Activated T-cell treated with anti-CD3 and anti-CD28 coated beads, Interleukin-2, amount 50 U/mL, for 4 hours (primary cell): ENCODE measurements around the gene STOML1. TPM values are rescaled to one million over a fixed set of nuclear protein-coding genes. Genes with fewer than 3 reads are reported as not detected.
A peak's percentile ranks its signal among the peaks of the same experiment; 100 is the strongest.

Source experiments
- ATAC-seq, 2 donors: fragments of 200-7000 bp; cut with Tn5 transposase; one replicate each; pipeline ENCODE4 v1.10.0; 2021
- DNase-seq: peaks from one replicate; pipeline ENCODE4 v3.0.0-alpha.2; 2020
- H3K27me3 Mint-ChIP-seq: one replicate; pipeline ENCODE4 v1.8.0; 2021; ENCODE audit warnings: low read depth, mixed read lengths
- H3K36me3 Mint-ChIP-seq: one replicate; pipeline ENCODE4 v1.8.0; 2022; ENCODE audit warnings: mixed read lengths; ENCODE audit not compliant: insufficient read depth
- H3K4me1 Mint-ChIP-seq: one replicate; pipeline ENCODE4 v1.8.0; 2021; ENCODE audit warnings: low read depth, mixed read lengths
- H3K4me3 Mint-ChIP-seq: one replicate; pipeline ENCODE4 v1.8.0; 2021; ENCODE audit warnings: mild to moderate bottlenecking, moderate library complexity, mixed read lengths
- H3K9me3 Mint-ChIP-seq: one replicate; pipeline ENCODE4 v1.8.0; 2021; ENCODE audit warnings: mixed read lengths
- total RNA-seq, 3 donors: library from RNA; stranded (reverse); gene quantifications; one replicate each; pipeline ENCODE4 v1.2.1, GENCODE V29; 2021

The STOML1 gene
- total RNA-seq, 3 donors from 2014 or later = 14.6 to 17.9 (median 16.4) TPM

DNA sequence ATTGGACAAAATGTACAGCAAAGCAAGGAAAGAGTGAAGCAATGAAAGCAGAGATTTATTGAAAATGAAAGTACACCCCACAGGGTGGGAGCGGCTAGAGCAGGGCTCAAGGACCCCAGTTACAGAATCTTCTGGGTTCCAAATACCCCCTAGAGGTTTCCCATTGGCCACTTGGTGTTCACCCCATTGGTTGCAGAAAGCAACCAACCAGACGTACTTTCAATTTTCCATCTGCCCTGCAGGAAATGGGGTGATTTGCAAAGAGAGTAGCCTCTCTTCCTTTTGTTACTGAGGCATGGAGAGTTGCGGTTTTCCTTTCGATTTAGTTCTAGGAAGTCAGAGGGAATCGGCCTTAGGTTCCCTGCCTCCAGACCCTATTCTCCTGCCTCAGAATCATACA lies 4.8 kb upstream of the STOML1 start:
- Mint-ChIP-seq H3K4me1 (peaks cover 61% of the 10 kb centered on the region), H3K27me3 (no peaks in the 10 kb centered on the region), H3K36me3 (peaks cover 13% of the 10 kb centered on the region)

DNA sequence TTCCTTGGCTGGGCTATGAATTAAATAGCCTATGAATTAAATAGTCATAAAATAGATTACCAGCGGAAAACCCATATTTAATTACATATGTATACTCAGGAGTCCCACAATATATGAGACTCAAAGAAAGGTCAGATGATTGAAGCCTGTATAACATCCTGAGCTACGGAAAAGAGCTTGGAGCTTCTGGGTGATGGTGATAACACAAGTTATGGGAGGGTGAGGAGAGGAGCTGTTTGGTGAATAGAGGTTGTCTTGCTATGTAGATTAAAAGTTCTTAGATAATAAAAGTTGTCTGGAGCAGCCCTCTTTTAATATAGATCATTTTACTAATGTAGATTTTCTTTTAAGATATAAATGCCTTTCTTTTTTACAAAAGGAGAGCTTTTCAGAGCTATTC lies 4.2 kb upstream of the STOML1 start:
- H3K4me3 Mint-ChIP-seq = peak overlapping the region; percentile 92
- ATAC-seq = no peak
- no peak for DNase-seq
- H3K36me3 Mint-ChIP-seq = peaks cover 13% of the 10 kb centered on the region
- H3K9me3 Mint-ChIP-seq = no peaks in the 10 kb centered on the region
- H3K4me1 Mint-ChIP-seq = peaks cover 64% of the 10 kb centered on the region
- H3K27me3 Mint-ChIP-seq = no peaks in the 10 kb centered on the region

More for the DNA sequence above, 4.8 kb upstream of the STOML1 start:
- DNase-seq (no peak), ATAC-seq (no peak)
- no peaks in the 10 kb centered on the region for H3K9me3 Mint-ChIP-seq
- peak overlapping the region; percentile 92 for H3K4me3 Mint-ChIP-seq

DNA sequence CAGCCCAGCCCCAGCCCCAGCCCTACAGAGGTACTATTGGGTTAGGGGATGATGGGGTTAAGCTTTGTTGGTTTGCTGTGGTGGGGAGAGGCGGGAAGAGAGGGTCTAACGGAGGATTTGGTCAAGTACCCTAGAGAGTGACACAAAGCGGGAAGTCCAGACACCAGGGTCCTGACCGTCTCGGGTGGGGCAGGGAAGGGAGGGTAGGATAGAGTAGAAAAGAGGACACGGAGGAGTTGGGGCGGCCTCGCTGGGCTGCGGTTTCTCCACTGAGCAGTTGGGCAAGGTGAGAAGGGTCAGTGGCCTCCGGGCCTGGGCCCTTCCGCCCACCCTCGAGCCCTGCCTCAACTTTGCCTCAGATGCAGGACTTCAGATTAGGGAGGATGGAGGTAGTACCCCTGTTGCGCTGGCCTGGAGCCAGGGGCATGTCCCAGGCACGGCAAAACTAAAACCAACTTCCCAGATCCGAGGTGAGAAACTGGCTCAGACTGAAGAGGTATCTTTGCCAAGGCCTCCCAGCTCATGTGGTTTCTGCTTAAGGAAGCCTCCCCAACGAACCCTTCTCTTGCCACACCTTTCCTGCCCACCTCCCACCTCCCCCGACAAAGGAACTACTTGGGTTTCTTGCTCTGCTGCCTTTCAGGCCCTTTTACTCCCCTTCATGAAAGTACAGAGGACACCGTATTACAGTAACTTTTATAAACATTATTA lies 3.0 kb upstream of the STOML1 start:
- H3K27me3 Mint-ChIP-seq = no peaks in the 10 kb centered on the region
- H3K4me1 Mint-ChIP-seq = peaks cover 62% of the 10 kb centered on the region
- H3K9me3 Mint-ChIP-seq = no peaks in the 10 kb centered on the region
- DNase-seq (no peak), ATAC-seq (peak in 1 of 2 donors; percentile 1)
- peaks cover 10% of the 10 kb centered on the region for H3K36me3 Mint-ChIP-seq
- H3K4me3 Mint-ChIP-seq = peak overlapping the region; percentile 92

DNA sequence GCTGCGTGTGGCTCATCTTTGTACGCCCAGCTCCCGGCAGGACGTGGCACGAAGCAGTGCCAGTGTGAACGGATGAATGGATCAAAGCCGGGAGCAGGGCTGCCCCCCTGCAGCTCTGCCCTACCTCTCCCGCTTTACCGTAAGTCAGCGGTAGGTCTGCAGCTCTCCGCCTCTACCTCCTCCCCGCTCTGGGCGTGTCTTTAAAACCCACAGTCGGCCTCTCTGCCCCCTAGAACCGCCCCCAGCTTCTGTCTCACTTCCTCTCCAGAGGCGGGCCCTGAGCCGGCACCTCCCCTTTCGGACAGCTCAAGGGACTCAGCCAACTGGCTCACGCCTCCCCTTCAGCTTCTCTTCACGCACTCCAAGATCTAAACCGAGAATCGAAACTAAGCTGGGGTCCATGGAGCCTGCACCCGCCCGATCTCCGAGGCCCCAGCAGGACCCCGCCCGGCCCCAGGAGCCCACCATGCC lies 2.4 kb upstream of the STOML1 start, which contains the start of gene PML:
Gene PML (plus strand): TSS at position 304 of the 471 bp plus-strand sequence. CDS start 97 bp downstream, at position 401.
- peaks cover 61% of the 10 kb centered on the region for H3K4me1 Mint-ChIP-seq
- ATAC-seq (peak; percentile 83 to 84), DNase-seq (peak; percentile 87)
- no peaks in the 10 kb centered on the region for H3K27me3 Mint-ChIP-seq
- peak within 1 kb of the TSS; percentile 92 for H3K4me3 Mint-ChIP-seq
- peaks cover 10% of the 10 kb centered on the region for H3K36me3 Mint-ChIP-seq
- no peaks in the 10 kb centered on the region for H3K9me3 Mint-ChIP-seq

DNA sequence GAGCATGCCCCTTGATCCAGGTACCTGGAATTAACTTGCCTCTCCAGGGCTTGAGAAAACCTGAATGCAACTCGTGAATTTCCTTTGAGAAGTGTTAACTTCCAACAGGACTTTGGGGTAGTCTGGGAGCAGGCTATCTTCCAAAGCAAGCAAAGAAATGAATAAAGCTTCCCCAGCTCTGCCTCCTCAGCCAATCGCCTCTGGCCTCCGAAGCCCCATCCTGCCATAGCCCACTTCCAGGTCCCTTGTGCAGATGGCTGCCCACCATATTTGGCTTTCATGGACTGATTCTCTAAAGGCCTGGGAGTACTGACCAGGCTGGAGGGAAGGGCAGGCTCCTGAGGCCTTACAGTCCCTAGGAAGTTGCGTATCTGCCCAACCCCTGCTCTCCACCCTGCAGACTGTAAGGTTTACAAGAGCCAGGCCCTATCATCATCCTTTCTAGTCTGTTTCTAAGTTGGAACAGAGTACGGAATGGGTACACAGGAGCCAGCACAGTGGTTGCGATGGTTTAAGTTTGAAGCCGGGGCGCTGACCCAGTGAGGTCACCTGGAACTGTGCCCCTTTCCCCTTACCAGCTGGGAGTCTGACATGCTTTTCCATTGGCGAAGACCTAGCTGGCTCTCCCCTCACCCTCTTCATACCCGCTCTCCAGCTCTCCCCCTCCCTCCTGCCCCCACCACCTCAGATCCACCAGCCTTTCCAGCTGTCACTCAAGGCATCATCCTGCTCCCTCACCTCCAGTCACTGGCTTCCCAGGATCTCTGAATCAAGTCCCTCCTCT lies 1.3 kb upstream of the STOML1 start:
- Mint-ChIP-seq H3K4me3 (peak overlapping the region; percentile 92), H3K9me3 (no peaks in the 10 kb centered on the region), H3K4me1 (peaks cover 51% of the 10 kb centered on the region), H3K27me3 (no peaks in the 10 kb centered on the region), H3K36me3 (peaks cover 9% of the 10 kb centered on the region)
- ATAC-seq (no peak), DNase-seq (no peak)

DNA sequence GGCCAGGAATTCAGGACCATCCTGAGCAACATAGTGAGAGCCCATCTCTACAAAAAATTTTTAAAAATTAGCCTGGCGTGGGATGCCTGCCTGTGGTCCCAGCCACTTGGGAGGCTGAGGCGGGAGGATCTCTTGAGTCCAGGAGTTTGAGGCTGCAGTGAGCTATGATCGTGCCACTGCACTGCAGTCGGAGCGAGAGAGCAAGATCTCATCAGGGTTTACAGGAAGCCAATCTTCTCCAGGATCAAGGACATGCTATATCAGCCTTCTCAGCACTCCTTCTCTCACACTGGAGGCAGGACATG lies 451 bp upstream of the STOML1 start:
- ATAC-seq (no peak), DNase-seq (no peak)
- Mint-ChIP-seq H3K27me3 (no peaks in the 10 kb centered on the region), H3K36me3 (peaks cover 3% of the 10 kb centered on the region), H3K4me3 (peak overlapping the region; percentile 92), H3K9me3 (no peaks in the 10 kb centered on the region), H3K4me1 (peaks cover 43% of the 10 kb centered on the region)

DNA sequence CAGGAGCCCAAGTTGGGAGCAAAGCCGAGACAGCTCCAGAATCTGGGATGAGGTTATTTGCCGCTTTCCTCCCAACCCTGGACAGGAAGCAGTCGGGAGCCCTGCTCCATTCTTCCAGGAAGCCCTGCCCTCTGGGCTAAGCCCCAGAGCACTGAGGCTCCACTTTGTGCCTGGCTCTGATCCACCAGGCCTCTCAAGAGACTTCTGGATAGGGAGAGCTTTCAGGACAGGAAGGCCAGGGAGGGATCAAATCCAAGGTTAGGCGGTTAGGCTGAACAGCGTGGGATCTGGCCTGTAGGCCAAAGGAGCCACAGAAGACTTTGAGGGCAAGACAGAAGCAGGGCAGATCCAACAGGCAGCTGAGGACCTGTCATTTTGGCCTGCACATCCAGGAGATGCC lies 835 bp downstream of the STOML1 start:
- Mint-ChIP-seq H3K9me3 (no peaks in the 10 kb centered on the region), H3K27me3 (no peaks in the 10 kb centered on the region), H3K4me3 (peak overlapping the region; percentile 92), H3K4me1 (peaks cover 31% of the 10 kb centered on the region), H3K36me3 (peaks cover 8% of the 10 kb centered on the region)
- DNase-seq (no peak), ATAC-seq (no peak)

DNA sequence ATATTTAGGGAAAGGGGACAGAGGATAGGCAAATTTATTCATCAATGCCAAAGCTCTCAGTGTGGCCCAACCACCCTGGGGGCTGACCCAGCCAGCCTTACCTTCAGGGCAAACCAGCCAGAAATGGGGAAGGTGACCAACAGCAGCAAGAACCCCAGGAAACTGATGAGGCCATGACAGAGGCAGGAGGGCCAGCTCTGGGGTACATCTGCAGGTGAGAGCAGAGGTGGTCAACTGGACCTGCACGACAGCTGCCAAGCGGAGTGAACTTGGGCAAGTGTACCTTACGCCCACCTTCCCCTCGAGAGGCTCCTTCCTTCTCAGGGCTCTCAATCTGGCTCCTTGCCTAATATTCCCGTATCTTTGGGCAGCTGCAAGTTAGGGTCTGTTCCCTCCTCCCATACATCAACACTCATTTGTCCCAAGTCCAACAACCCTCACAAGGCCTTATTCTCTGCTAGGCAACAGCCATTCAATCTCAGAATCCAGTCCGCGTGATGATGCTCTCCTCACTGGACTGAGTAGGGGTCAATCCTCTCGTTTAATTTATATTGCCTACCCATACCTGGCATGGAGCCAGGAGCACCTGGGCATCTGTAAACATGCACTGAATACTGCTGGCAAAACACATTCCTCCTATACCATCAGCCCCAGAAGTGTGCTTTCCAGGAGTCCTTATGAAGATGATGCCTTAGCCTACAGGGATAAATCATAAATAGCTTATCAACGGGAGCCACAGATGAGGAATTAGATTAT lies 1.7 kb downstream of the STOML1 start:
- peak overlapping the region; percentile 27 for H3K4me3 Mint-ChIP-seq
- no peaks in the 10 kb centered on the region for H3K27me3 Mint-ChIP-seq

DNA sequence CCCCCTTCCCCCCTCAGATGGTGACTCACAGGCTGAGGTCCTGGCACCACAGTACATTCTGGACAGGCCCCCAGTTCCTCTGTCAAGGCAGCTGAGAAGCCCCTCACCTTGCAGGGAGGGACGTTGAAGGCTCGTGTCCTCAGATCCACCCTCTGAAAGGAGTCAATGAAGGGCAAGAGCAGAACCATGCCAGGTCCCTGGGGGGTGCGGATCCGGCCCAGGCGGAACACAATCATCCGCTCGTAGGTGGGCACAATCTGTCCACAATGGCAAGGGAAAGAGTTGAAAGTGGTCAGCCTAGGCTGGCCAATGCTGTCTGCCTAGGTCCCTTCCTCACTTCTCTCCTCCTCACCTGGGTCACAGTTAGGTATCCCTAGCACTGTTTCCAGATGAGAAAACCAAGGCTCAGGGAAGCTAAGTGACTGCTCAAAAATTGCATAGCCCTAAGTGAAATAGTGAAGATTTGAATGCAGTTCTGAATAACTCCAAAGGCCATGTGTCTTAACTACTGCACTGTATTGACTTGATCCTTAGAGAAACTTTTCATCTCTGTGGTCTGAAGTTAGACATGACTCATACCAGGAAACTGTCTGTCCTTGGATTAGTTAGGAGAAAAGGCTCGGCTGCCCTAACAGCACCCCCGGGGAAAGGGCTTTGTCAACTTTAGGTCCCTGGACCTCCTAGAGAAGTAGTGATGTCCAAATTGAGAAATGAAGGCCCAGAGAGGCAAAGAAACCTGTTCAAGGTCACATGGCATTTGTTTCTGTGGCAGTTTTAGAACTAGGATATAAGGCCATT lies 2.9 kb downstream of the STOML1 start:
- no peaks in the 10 kb centered on the region for H3K27me3 Mint-ChIP-seq
- H3K4me1 Mint-ChIP-seq = peaks cover 30% of the 10 kb centered on the region
- H3K4me3 Mint-ChIP-seq = no peak overlapping the region
- DNase-seq = no peak
- H3K9me3 Mint-ChIP-seq = no peaks in the 10 kb centered on the region
- ATAC-seq = no peak
- peaks cover 11% of the 10 kb centered on the region for H3K36me3 Mint-ChIP-seq

More for the DNA sequence above, 1.7 kb downstream of the STOML1 start:
- ATAC-seq = no peak
- no peak for DNase-seq
- Mint-ChIP-seq H3K4me1 (peaks cover 28% of the 10 kb centered on the region), H3K36me3 (peaks cover 8% of the 10 kb centered on the region), H3K9me3 (no peaks in the 10 kb centered on the region)

DNA sequence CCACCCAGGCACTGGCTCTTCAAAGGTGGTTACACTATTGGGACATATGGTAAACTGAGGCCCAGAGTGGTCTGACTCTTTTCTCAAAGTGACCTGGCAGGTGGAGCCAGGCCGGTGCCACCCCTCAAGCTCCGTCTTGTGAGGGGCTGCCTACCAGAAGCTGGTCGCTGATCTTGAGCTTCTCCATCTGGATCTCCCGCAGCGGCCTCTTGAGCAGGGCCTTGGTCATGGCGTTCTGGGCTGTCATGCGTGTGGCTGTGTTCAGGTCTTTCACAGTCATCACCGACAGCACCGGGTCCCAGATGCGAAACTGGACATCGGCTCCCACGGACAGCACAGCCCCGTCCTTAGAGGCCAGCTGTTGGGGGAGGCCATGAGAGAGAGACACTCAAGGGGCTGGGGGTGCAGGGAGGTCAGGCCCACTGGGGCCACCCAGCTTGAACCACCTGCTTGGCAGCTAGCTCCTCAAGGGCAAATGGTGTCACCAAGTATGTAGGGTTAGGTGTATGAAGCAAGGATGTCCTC lies 3.6 kb downstream of the STOML1 start:
- no peak overlapping the region for H3K4me3 Mint-ChIP-seq
- H3K4me1 Mint-ChIP-seq = peaks cover 26% of the 10 kb centered on the region
- H3K36me3 Mint-ChIP-seq = peaks cover 13% of the 10 kb centered on the region
- ATAC-seq (no peak), DNase-seq (no peak)
- no peaks in the 10 kb centered on the region for H3K9me3 Mint-ChIP-seq
- no peaks in the 10 kb centered on the region for H3K27me3 Mint-ChIP-seq

DNA sequence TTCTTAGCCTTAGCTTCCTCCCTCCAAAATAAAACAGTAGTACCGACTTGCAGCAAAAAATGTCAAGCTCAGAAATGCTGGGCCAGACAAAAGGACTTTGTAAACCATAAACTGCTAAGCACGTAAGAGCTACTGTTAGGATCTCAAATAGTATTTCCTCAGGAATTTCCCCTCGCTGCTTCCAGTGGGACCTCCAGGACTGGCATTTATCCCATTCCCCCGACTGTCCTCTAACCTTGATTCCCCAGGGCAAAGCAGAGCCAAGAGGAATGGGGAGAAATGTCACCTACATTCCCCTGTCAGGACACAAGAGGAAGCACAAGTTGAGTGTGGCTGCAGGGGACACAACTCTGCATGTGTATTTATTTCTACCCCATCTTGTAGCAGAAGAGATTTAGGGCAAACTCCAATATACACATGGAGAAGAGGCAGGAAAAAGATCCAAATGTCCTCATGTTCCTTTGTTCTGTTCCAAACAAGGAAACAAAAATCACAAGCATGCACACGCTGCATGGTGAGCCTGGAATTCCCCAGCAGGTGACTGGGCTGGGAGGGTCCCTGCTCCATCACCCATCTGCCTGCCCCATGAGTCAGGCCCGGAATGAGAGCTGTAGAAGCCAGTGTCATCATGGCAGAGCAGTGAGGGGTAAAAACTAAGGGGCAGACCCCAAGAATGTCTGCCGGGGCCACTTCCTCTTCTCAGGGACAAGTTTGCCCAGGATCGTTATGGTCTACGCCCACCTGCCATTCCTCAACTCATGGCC lies 4.2 kb downstream of the STOML1 start:
- no peak overlapping the region for H3K4me3 Mint-ChIP-seq
- DNase-seq (no peak), ATAC-seq (no peak)
- H3K36me3 Mint-ChIP-seq = peaks cover 13% of the 10 kb centered on the region
- H3K4me1 Mint-ChIP-seq = peaks cover 27% of the 10 kb centered on the region
- no peaks in the 10 kb centered on the region for H3K27me3 Mint-ChIP-seq
- no peaks in the 10 kb centered on the region for H3K9me3 Mint-ChIP-seq

DNA sequence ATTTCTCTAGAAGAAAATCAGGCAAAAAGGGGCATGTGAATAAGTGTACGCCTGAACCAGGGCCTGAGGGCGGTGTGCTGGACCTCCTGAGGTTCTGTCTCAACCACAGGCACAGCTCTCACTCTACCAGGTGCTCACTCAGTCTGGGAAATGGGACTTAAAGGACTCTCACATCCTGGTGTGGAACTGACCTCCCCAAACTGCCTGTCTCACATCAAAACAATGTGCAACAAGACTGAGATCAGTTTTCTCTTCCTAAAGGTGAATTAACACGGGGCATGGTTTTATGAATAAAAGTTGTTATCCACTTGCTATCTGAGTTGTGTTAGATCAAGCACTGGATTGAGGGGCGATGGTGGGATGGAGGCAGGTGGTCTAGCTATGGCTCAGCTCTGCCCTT lies 4.8 kb downstream of the STOML1 start:
- no peak for ATAC-seq
- no peak for DNase-seq
- Mint-ChIP-seq H3K36me3 (peaks cover 13% of the 10 kb centered on the region), H3K4me3 (no peak overlapping the region), H3K27me3 (no peaks in the 10 kb centered on the region), H3K4me1 (peaks cover 27% of the 10 kb centered on the region), H3K9me3 (no peaks in the 10 kb centered on the region)

DNA sequence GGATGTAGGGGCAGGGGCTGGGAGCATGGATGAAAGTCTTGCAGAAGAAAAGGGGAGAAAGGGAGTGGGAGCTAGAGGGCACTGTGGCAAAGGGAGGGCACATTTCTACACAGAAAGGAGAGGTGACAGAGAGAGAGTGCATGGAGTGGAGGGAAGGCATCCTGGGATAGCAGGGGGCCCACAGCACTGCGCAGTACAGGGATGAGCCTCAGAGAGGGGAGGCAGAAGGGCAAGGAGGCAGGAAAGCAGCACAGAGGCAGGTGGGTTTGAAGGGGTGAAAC lies 5.4 kb downstream of the STOML1 start:
- Mint-ChIP-seq H3K9me3 (no peaks in the 10 kb centered on the region), H3K4me3 (no peak overlapping the region), H3K4me1 (peaks cover 31% of the 10 kb centered on the region), H3K36me3 (peaks cover 13% of the 10 kb centered on the region), H3K27me3 (no peaks in the 10 kb centered on the region)
- DNase-seq (no peak), ATAC-seq (no peak)
